ENCODE results near the gene HAPLN1.

Gene HAPLN1

DNA sequence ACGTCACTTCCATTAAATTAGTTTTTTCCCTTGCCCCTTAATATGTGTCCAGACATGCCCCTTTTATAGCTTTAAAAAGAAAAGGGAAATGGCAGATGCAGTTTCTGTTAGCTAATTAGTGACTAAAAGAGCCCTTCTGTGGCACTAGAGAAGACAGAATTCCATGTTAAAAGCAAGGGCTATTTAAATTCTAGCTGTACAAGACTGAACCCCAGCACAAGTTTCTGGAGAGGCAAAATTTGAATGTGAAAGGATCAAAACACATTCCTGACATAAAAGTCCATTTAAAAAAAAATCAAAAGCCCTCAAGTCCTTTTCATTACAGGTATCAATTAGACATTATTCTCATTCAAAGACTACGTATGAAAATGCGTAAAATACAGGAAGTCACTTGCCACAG, 78.7 kb downstream of the HAPLN1 start:
- DNase-seq (ENCODE audit: low spot score): no peak

- no peak for DNase-seq (ENCODE audit: low spot score)
These were observed 80.7 kb downstream of the HAPLN1 start for GRCh38 chr5:83639911-83640310.

DNA sequence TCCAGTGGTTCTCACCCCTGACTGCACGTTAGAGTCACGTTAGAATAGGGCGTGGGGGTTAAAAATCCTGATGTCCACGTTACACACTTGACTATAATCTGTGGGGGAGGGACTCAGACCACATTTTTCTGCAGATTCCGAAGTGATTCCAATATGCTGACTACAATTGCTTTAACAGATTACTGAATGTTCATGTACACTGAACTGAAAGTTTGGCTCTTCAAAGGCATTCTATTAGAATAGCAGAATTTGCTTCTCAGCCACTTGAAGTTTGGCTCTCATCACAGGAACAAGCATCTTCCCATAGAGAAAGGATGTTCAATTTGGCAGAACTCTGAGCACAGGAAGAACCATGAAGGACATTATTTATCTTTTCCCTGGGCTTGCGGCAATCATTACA, 84.5 kb downstream of the HAPLN1 start:
- DNase-seq (ENCODE audit: low spot score): no peak

GRCh38 chr5:83633285-83633684, 87.4 kb downstream of the HAPLN1 start:
- no peak for DNase-seq (ENCODE audit: low spot score)

DNA sequence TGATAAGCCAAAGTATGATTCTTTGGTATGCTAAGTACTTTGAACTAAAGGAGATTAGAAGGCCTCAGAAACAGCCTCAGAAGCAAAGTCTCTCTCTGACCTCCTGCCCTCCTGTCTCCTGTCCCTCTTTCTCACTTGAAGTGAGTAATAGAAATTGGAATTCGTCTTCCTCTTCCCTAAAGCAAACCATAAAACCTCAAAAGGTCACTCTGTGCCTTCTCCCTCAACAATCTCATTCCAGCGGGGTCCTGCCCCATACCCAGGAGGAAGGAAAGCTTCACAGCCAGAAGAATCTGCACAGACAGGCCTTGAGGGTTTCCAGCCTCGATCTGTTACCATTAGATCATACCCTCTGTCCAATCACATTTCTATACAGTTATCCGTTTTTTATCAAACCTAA, 87.8 kb downstream of the HAPLN1 start:
- DNase-seq (ENCODE audit: low spot score): no peak

- DNase-seq (ENCODE audit: low spot score): no peak
These were observed 92.3 kb downstream of the HAPLN1 start for GRCh38 chr5:83628360-83628759.

DNA sequence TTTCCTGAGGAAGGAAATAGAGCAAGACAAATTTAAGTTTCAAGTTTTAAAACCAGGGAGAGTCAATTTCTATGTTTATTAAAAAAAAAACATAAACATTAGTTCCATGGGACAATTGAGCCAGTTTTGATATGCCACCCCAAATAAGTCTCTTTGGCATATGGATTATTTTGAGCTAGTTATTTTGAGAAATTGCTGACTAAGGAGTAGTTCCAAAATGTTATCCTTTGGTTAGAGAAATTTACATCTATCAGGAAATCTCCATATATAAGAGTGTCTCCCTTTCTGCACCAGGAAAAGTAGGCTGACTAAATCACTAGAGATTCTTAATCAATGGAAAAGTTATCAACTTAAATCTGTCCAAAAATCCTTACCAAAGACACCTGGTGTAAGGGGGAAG, 105.8 kb downstream of the HAPLN1 start:
- no peak for DNase-seq (ENCODE audit: low spot score)

- no peak for DNase-seq (ENCODE audit: low spot score)
These were observed 112.5 kb downstream of the HAPLN1 start for GRCh38 chr5:83608122-83608521.

GRCh38 chr5:83595217-83595616, 125.4 kb downstream of the HAPLN1 start:
- no peak for DNase-seq (ENCODE audit: low spot score)

DNA sequence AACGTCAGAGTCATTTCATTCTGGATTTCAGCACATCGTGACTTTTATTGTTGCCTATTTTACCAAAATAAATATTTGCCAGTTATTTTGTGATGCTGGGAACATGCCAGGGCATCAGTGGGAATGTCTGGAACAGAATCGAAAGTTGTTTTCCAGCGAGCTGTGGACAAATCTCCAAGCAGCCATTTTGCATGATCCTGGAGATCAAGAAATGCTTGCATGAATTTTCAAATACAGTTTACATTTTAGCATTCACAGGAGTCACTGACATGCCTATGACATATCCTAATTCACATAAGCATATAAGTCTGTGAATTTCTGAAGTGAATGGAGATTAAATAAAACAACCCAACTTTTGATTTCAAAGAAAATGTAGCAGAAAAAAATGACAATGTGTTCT, 129.7 kb downstream of the HAPLN1 start:
- DNase-seq (ENCODE audit: low spot score): no peak

DNA sequence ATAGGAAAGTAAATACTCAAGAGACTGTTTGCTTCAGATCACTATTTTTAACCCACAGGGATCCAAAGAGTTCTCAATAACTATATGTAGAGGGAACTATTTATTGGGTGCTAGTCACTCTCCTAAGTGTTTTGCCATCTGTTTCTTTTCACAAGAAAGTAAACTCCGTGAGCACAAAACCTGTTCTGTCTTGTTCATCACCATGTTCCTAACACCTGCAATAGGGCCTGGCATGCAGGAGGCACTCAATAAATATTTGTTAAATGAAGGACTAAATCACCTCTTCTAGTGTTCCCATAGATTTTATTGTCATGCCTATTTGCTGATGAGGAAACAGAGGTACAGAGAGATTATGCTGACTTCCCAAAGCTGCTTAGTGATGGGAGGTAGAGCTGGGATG, 130.9 kb downstream of the HAPLN1 start:
- no peak for DNase-seq (ENCODE audit: low spot score)

All from left forelimb (tissue), 1 donor.